Lung (tissue), 12 donors: ENCODE measurements around the gene ING3. TPM values are rescaled to one million over a fixed set of nuclear protein-coding genes. Genes with fewer than 3 reads are reported as not detected.

ENCODE experiments used
- ATAC-seq: fragments of 200-7000 bp; cut with Tn5 transposase; one replicate; pipeline ENCODE4 v1.9.1; 2020; ENCODE audit warnings: moderate number of reproducible peaks; ENCODE audit not compliant: insufficient read depth, low FRiP score
- DNase-seq, 3 donors: peaks; one replicate each; pipeline ENCODE4 v3.0.0-alpha.2; 2013 to 2017
- H3K27ac ChIP-seq, 2 donors: one replicate each; pipeline ENCODE4 v1.5.1; 2013; ENCODE audit warnings: mild to moderate bottlenecking in 2 of 2, moderate library complexity in 2 of 2, control low read depth in 1 of 2, inconsistent platforms in 1 of 2, low read depth in 1 of 2, low read length in 1 of 2
- H3K27me3 ChIP-seq, 3 donors: one replicate each; pipeline ENCODE4 v1.5.1; 2013; ENCODE audit warnings: low read length in 2 of 3; ENCODE audit not compliant: control insufficient read depth in 3 of 3, insufficient read depth in 3 of 3
- H3K36me3 ChIP-seq, 4 donors: one replicate each; pipeline ENCODE4 v1.5.1; 2013; ENCODE audit warnings: low read length in 4 of 4, mild to moderate bottlenecking in 1 of 4, moderate library complexity in 1 of 4; ENCODE audit not compliant: control insufficient read depth in 4 of 4, insufficient read depth in 4 of 4
- H3K4me1 ChIP-seq, 5 donors: one replicate each; pipeline ENCODE4 v1.5.1; 2013; ENCODE audit warnings: low read length in 5 of 5, mild to moderate bottlenecking in 2 of 5, moderate library complexity in 1 of 5; ENCODE audit not compliant: control insufficient read depth in 5 of 5, insufficient read depth in 5 of 5
- H3K4me3 ChIP-seq: one replicate; pipeline ENCODE4 v1.5.1; 2013; ENCODE audit warnings: mild to moderate bottlenecking, control low read depth, moderate library complexity
- H3K9ac ChIP-seq, 2 donors: one replicate each; pipeline ENCODE4 v1.5.1; 2013; ENCODE audit warnings: low read length in 2 of 2, control low read depth in 1 of 2; ENCODE audit not compliant: insufficient read depth in 1 of 2
- H3K9me3 ChIP-seq, 4 donors: one replicate each; pipeline ENCODE4 v1.5.1; 2013; ENCODE audit warnings: low read length in 3 of 4, mild to moderate bottlenecking in 1 of 4, moderate library complexity in 1 of 4; ENCODE audit not compliant: control insufficient read depth in 4 of 4, insufficient read depth in 3 of 4
- WGBS, 2 donors: extraction: QIAGEN DNeasy Blood & Tissue Kit; methylation state at CpG; one replicate each; pipeline ENCODE4 v1.1.7; 2013; 5-methylcytosine and 5-hydroxymethylcytosine counted together
- polyA plus RNA-seq, 2 donors: library from polyadenylated mRNA; stranded (reverse); fragments of 200-250 nt; gene quantifications; one replicate each; pipeline ENCODE4 v1.2.1, GENCODE V29; 2013
- total RNA-seq, 2 donors: library from RNA; depleted of rRNA in 1 of 2; stranded (reverse); fragments of >200 nt in 1 of 2; gene quantifications; one replicate each; pipeline ENCODE4 v1.2.1, GENCODE V29; 2014 to 2021
- TF ChIP-seq, protein P1 (sequence below): IDR thresholded peaks from 2 replicates; pipeline ENCODE4 v1.5.1; 2012; ENCODE audit warnings: mild to moderate bottlenecking; ENCODE audit errors: control extremely low read depth, extremely low read depth
- donor health status: control.
- donor health status: control.
- donor health status: Bipolar disorder and iron deficiency.
- donor health status: healthy.
- donor health status: DM: yes; HTN: yes; CAD: no.

The ING3 gene
- total and polyA plus RNA-seq, 4 donors, result 8.6 to 24.9 (median 14.2) TPM

DNA sequence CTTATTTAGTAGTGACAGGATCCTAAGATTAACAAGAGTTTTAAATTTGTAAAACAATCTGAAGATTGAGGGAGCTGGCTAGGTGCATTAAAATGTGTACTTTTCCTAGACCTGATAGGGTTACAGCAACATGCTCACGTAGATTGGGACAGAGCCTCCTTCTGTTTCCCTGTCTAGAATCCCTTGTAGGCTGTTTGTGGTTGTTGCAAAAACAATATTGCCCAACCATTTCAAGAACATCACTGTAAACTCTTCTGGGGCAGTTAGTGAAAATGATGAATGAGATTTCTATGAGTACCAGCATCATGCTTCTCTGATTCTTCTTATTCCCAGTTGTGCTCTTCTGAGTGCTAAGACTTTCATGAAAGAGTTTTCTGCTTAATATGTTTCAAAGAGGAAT is 23.3 kb downstream of the ING3 start:
- Histone ChIP-seq H3K27ac (no peak overlapping the region), H3K4me3 (no peak overlapping the region), H3K9me3 (no peaks in the 10 kb centered on the region), H3K9ac (no peak overlapping the region), H3K27me3 (no peaks in the 10 kb centered on the region), H3K4me1 (no peaks in the 10 kb centered on the region), H3K36me3 (peaks cover 1 to 19% (median 12%) of the 10 kb centered on the region in 4 donors)
- TF ChIP-seq, protein P1, sequence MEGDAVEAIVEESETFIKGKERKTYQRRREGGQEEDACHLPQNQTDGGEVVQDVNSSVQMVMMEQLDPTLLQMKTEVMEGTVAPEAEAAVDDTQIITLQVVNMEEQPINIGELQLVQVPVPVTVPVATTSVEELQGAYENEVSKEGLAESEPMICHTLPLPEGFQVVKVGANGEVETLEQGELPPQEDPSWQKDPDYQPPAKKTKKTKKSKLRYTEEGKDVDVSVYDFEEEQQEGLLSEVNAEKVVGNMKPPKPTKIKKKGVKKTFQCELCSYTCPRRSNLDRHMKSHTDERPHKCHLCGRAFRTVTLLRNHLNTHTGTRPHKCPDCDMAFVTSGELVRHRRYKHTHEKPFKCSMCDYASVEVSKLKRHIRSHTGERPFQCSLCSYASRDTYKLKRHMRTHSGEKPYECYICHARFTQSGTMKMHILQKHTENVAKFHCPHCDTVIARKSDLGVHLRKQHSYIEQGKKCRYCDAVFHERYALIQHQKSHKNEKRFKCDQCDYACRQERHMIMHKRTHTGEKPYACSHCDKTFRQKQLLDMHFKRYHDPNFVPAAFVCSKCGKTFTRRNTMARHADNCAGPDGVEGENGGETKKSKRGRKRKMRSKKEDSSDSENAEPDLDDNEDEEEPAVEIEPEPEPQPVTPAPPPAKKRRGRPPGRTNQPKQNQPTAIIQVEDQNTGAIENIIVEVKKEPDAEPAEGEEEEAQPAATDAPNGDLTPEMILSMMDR, result no peak
- ATAC-seq, result no peak
- 25 to 78% methylated on average over 1 of the region's 1 CpG for WGBS, 2 donors
- DNase-seq, result no peak

DNA sequence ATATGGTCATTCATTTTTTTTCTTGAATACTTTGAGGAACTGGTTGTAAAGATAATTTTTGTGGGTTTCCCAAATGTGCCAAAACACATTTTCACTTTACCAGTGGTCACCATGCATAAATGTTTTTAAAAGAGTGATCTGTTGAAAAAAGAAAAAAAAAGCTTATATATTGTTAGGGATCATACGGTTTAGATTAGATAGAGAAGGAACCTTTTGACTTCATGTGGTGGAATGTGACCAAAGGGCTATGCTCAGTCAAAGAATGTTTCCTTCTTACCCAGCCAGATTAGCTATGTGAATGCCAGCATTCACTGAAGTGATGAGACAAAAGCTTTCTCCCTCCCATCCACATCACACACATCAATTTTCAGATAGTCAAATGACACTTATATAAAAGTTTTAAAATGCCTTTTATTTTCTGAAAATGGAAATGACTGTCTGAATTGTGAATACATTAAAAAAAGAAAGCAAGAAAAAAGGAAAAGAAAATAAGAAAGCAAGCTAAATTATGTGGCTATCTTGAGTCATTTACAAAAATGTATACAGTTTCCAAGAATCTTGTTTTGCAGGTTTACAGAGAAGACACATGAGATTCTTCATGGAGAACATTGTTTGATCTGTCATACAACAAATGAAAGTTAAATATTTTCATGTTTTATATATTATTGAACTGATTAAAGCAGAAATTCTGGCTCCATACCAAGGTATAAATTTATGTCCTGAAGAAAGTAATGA is 29.4 kb downstream of the ING3 start:
- TF ChIP-seq, protein P1, result no peak
- WGBS, 2 donors, result 11 to 17% methylated on average over 1 of the region's 1 CpG
- ATAC-seq, result no peak

DNA sequence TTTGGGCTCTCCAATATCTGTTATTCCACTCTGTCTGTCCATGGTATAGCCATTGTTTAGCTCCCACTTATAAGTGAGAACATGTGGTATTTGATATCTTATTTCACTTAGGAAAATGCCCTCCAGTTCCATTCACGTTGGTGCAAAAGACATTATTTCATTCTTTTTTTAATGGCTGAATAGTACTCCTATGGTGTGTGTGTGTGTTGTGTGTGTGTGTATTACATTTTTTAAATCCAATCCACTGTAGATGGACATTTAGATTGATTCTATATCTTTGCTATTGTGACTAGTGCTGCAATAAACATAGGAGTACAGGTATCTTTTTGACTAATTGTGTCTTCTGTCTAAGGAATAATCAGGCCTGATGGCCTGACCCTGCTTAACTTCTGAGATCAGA is 30.5 kb downstream of the ING3 start:
- DNase-seq (no peak), ATAC-seq (no peak)
- H3K9me3 ChIP-seq, result peaks cover 0 to 2% (median 0%) of the 10 kb centered on the region in 4 donors
- no peak overlapping the region for H3K4me3 ChIP-seq
- H3K9ac ChIP-seq, result no peak overlapping the region
- no peaks in the 10 kb centered on the region for H3K36me3 ChIP-seq
- no peak overlapping the region for H3K27ac ChIP-seq
- no peaks in the 10 kb centered on the region for H3K27me3 ChIP-seq
- WGBS, 2 donors, result 84 to 88% methylated on average over 1 of the region's 1 CpG
- peaks cover 0 to 2% (median 0%) of the 10 kb centered on the region in 5 donors for H3K4me1 ChIP-seq
- TF ChIP-seq, protein P1, result no peak

More for the DNA sequence above, 29.4 kb downstream of the ING3 start:
- Histone ChIP-seq H3K4me1 (peaks cover 0 to 2% (median 0%) of the 10 kb centered on the region in 5 donors), H3K27ac (no peak overlapping the region), H3K36me3 (peaks cover 0 to 2% (median under 1%) of the 10 kb centered on the region in 4 donors), H3K9ac (no peak overlapping the region), H3K27me3 (no peaks in the 10 kb centered on the region), H3K4me3 (no peak overlapping the region), H3K9me3 (no peaks in the 10 kb centered on the region)
- DNase-seq, result no peak
